Activated CD8-positive, alpha-beta memory T cell treated with anti-CD3 and anti-CD28 coated beads for 48 hours (primary cell): ENCODE data around the gene FBXL3.
"Not testable (repeated sequence)": the region's sequence is repeated elsewhere in the genome, so short reads cannot be mapped to it uniquely, and the experiment has no call there.

Source experiments
- DNase-seq, 3 experiments: peaks; one replicate each; pipeline ENCODE4 v3.0.0-alpha.2; 2020; ENCODE audit warnings: low read depth in 2 of 3, low spot score in 2 of 3

The FBXL3 gene

GRCh38 chr13:77026255-77026860 is 601 bp downstream of the FBXL3 start:
- peak; percentile 40 to 58 (median 47) for DNase-seq

- no peak for DNase-seq
Observed at GRCh38 chr13:77022341-77022740, 4.6 kb downstream of the FBXL3 start.

GRCh38 chr13:77019756-77020155 is 7.2 kb downstream of the FBXL3 start:
- DNase-seq = no peak

GRCh38 chr13:77016888-77017623 is 9.9 kb downstream of the FBXL3 start:
- no peak for DNase-seq

GRCh38 chr13:77016251-77016812 is 10.6 kb downstream of the FBXL3 start:
- no peak for DNase-seq

GRCh38 chr13:77014906-77015685 is 11.9 kb downstream of the FBXL3 start:
- no peak for DNase-seq

GRCh38 chr13:77013853-77014542 is 13.0 kb downstream of the FBXL3 start:
- no peak for DNase-seq

- DNase-seq = not testable (repeated sequence)
Observed at GRCh38 chr13:77009719-77010118, 17.2 kb downstream of the FBXL3 start.

- DNase-seq = no peak
Observed at GRCh38 chr13:77009011-77009410, 17.9 kb downstream of the FBXL3 start.

GRCh38 chr13:77008337-77008736 is 18.6 kb downstream of the FBXL3 start:
- not testable (repeated sequence) for DNase-seq

GRCh38 chr13:77002590-77003190 is 24.3 kb downstream of the FBXL3 start:
- no peak for DNase-seq

- no peak for DNase-seq
Observed at GRCh38 chr13:77001963-77002587, 24.9 kb downstream of the FBXL3 start.

- DNase-seq = no peak
Observed at GRCh38 chr13:77001540-77001939, 25.4 kb downstream of the FBXL3 start.

- no peak for DNase-seq
Observed at GRCh38 chr13:77000475-77000874, 26.5 kb downstream of the FBXL3 start.

GRCh38 chr13:76994281-76994680 is 32.7 kb downstream of the FBXL3 start:
- no peak for DNase-seq

GRCh38 chr13:76993473-76993872 is 33.5 kb downstream of the FBXL3 start:
- no peak for DNase-seq

GRCh38 chr13:76993021-76993420 is 33.9 kb downstream of the FBXL3 start:
- no peak for DNase-seq

- no peak for DNase-seq
Observed at GRCh38 chr13:76992548-76993001, 34.4 kb downstream of the FBXL3 start.

GRCh38 chr13:76991796-76992547 is 35.0 kb downstream of the FBXL3 start, which contains the start of gene CLN5:
TSS of gene CLN5 (plus strand) at chr13:76992081. CDS start at chr13:76992099, 18 bp downstream.
- peak; percentile 66 to 87 (median 75) for DNase-seq
